Left ventricle myocardium inferior (tissue), 1 donor: ENCODE data around the gene DPYSL4. TPM values are rescaled to one million over a fixed set of nuclear protein-coding genes. Genes with fewer than 3 reads are reported as not detected.

ENCODE experiments used
- DNase-seq: peaks from one replicate; pipeline ENCODE4 v3.0.0-alpha.2; 2020
- H3K27ac ChIP-seq: fragments of 200-600 bp; replicated peaks from 2 replicates; pipeline ENCODE4 v1.8.0; 2021
- H3K27me3 ChIP-seq: fragments of 200-600 bp; 2 replicates; pipeline ENCODE4 v1.8.0; 2021; ENCODE audit warnings: low read depth
- H3K36me3 ChIP-seq: fragments of 200-600 bp; 2 replicates; pipeline ENCODE4 v1.8.0; 2021
- H3K4me1 ChIP-seq: fragments of 200-600 bp; 2 replicates; pipeline ENCODE4 v1.8.0; 2021
- H3K4me3 ChIP-seq: fragments of 200-600 bp; 2 replicates; pipeline ENCODE4 v1.8.0; 2021; ENCODE audit warnings: mild to moderate bottlenecking, moderate library complexity
- H3K9me3 ChIP-seq: fragments of 200-600 bp; replicated peaks from 2 replicates; pipeline ENCODE4 v1.8.0; 2021
- intact Hi-C: fragments of 100-400 bp; cut with micrococcal nuclease; formaldehyde crosslinking; loops from one replicate; pipeline ENCODE4 v1.11.0; 2022
- total RNA-seq: library from RNA; stranded (reverse); fragmentation: NEBNext Ultra II Directional; extraction: Animal tissue kit (Norgen Biotek cat#: 25700); gene quantifications from one replicate; pipeline ENCODE4 v1.2.1, GENCODE V29; 2021
- TF ChIP-seq, protein P1 (sequence below): fragments of 200-600 bp; IDR thresholded peaks from 2 replicates; pipeline ENCODE4 v1.8.0; 2021; ENCODE audit warnings: antibody characterized with exemption, mild to moderate bottlenecking, borderline replicate concordance
- donor health status: DM: no; HTN: yes; CAD: no; lungs with severe emphysema.

The DPYSL4 gene
- total RNA-seq, 1 donor from 2014 or later, result 42.8 TPM

DNA sequence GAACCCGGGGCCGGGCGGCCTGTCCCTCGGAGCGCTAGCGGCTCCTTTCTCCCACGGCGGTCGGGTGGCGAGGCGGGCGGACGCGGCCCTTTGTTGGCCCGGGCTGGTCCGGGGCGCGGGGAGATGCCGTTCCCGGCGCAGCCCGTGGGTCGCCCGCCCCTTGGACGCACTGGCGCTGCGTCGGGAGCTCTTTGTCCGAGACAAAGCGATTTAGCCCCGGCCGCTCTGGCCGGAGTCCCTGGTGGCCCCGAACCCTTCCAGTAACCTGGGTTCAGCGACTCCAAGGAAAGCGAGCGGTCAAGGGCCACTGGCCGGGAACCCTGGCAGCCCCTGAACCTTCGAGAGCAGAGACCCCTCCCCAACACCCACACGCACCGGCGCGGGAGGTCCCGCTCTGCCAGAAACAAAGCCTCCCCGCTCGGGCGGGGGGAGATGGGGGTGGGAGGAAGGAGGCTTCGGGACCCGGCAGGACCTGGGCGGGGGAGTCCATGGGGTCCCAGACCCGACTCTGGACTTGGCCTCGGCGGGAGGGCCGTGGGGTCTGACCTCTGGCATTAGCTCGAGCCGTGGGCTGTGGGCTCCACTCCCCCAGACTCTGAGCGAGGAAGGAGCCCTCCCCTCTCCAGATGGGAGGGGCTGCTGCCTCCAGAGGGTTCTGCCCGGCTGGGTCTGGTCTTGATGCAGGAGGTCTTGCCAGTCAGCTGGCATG, 836 bp downstream of the DPYSL4 start:
- TF ChIP-seq, protein P1, sequence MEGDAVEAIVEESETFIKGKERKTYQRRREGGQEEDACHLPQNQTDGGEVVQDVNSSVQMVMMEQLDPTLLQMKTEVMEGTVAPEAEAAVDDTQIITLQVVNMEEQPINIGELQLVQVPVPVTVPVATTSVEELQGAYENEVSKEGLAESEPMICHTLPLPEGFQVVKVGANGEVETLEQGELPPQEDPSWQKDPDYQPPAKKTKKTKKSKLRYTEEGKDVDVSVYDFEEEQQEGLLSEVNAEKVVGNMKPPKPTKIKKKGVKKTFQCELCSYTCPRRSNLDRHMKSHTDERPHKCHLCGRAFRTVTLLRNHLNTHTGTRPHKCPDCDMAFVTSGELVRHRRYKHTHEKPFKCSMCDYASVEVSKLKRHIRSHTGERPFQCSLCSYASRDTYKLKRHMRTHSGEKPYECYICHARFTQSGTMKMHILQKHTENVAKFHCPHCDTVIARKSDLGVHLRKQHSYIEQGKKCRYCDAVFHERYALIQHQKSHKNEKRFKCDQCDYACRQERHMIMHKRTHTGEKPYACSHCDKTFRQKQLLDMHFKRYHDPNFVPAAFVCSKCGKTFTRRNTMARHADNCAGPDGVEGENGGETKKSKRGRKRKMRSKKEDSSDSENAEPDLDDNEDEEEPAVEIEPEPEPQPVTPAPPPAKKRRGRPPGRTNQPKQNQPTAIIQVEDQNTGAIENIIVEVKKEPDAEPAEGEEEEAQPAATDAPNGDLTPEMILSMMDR, result no peak
- Histone ChIP-seq H3K4me3 (peak overlapping the region; percentile 73), H3K27me3 (peaks cover 36% of the 10 kb centered on the region), H3K4me1 (peaks cover 59% of the 10 kb centered on the region), H3K27ac (no peak overlapping the region), H3K36me3 (no peaks in the 10 kb centered on the region), H3K9me3 (no peaks in the 10 kb centered on the region)
- intact Hi-C loops, result no loop called here
- no peak for DNase-seq

DNA sequence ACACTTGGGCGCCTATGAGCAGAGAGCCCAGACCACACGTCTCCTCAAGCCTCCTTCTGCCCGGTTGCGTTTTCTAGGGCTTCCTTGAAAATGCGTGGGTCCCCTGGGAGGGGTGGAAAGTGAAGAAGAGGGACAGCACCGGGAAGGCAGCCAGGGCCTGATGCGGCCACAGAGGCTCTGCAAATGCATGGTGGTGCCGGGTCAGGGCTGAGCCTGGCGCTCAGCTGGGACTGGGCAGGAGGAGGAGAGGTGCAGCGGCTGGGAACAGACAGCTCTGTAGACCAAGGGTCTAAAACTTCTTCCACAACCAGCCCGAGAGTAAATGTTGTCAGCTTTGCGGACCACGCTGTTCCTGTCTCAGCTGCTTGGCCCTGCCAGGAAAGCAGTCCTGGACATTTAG, 1.6 kb downstream of the DPYSL4 start:
- Histone ChIP-seq H3K4me1 (peaks cover 65% of the 10 kb centered on the region), H3K4me3 (peak overlapping the region; percentile 73), H3K9me3 (no peaks in the 10 kb centered on the region), H3K27me3 (peaks cover 36% of the 10 kb centered on the region), H3K36me3 (no peaks in the 10 kb centered on the region), H3K27ac (peak overlapping the region; percentile 27)
- intact Hi-C loops, result no loop called here
- no peak for DNase-seq
- TF ChIP-seq, protein P1, result no peak

DNA sequence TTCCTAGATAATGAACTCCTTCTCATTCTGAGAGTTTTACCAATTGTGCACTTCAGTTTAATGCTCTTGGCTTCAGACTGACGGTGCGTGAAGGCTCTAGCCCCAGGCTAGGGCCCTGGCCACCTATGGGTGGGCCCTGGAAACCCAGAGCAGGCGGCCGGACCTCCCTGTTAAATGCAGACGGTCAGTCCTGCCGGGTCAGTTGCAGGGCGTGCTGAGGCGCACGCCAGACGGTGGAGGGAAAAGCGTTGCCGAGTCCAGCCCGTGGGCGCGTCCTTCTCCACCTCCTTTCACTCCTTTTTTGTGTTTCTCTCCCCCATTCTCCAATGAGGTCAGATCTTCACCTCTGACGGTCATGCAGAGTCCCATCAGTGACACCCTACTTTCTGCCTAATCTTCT, 2.3 kb downstream of the DPYSL4 start:
- peaks cover 71% of the 10 kb centered on the region for H3K4me1 ChIP-seq
- no peak overlapping the region for H3K27ac ChIP-seq

DNA sequence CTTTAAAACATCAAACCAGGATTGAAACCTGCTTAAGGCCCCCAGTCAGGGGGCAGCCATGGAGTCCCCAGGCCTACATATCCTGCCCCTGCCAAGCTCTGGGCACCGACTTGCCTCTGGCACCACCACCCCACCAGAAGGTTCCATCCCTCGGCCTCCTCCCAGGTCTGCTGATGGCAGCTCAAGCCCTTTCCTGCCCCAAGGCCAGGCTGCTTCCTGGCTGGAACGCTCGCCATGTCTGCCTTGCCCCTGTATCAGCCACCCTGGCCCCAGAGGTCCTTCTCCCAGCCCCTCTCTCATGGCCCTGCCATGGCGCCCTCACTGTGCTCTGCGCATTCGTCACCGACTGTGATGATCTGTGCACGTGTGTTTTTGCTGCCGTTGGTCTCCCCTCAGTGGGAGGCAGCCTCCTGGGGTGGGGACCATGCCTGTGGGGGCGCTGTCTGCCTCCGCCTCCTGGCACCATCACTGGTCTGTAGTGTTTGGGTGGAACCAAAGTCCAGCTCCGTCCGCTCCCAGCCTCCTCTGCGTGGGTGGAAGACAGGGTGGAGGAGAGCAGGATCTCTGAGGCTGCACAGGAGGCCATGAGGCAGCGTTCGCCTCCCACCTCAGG, 3.2 kb downstream of the DPYSL4 start:
- Histone ChIP-seq H3K36me3 (no peaks in the 10 kb centered on the region), H3K27ac (no peak overlapping the region), H3K27me3 (peaks cover 36% of the 10 kb centered on the region), H3K4me1 (peaks cover 69% of the 10 kb centered on the region), H3K9me3 (no peaks in the 10 kb centered on the region), H3K4me3 (no peak overlapping the region)
- TF ChIP-seq, protein P1, result no peak
- intact Hi-C loops, result no loop called here
- no peak for DNase-seq

More for the DNA sequence above, 2.3 kb downstream of the DPYSL4 start:
- peaks cover 36% of the 10 kb centered on the region for H3K27me3 ChIP-seq
- H3K36me3 ChIP-seq, result no peaks in the 10 kb centered on the region
- intact Hi-C loops, result no loop called here
- H3K9me3 ChIP-seq, result no peaks in the 10 kb centered on the region
- DNase-seq, result no peak
- H3K4me3 ChIP-seq, result no peak overlapping the region
- TF ChIP-seq, protein P1, result no peak

DNA sequence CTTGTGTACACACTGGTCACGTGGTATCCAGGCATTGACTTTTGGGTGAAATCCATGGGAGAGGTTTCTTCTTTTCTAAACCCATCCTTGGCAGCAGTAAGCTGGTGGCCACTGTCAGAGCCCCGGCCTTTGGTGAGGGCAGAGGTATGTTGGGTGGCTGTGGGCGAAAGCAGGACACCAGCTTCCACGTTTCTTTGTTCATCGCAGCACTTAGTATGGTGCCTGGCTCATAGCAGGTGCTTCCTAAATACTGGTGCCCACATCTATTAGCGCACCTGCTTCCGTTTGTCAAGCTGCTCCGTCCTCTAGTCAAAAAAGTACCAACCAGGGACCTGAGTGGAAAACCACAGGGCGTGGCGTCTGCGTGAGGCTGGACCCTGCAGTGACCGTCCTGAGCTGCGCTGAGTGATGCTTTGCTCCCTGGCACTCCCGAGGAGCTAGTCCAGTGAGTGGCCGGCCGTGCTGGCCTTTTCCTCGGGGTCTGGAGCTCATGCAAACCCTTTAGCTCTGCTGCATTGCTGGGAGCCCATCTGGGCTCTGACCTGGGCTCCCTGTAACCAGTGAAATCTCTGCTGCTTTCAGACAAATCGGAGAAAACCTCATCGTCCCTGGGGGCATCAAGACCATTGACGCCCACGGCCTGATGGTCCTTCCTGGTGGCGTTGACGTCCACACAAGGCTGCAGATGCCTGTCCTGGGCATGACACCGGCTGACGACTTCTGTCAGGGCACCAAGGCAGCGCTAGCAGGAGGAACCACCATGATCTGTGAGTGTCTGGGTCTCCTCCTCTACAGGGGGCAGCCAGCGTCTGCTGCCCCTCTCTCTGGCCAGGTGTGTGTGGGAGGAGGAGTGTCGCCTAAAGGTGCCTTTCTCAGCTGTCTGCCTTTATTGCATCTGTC, 5.6 kb downstream of the DPYSL4 start:
- Histone ChIP-seq H3K27ac (peak overlapping the region; percentile 82), H3K9me3 (no peaks in the 10 kb centered on the region), H3K4me3 (no peak overlapping the region), H3K36me3 (peaks cover 4% of the 10 kb centered on the region), H3K4me1 (peaks cover 48% of the 10 kb centered on the region), H3K27me3 (peaks cover 17% of the 10 kb centered on the region)
- DNase-seq, result no peak
- intact Hi-C loops, result no loop called here
- TF ChIP-seq, protein P1, result no peak
